HG03097 (cell line): ENCODE results near the gene ADAM19.

Source experiments
- ATAC-seq: cut with Tn5 transposase; IDR thresholded peaks from one replicate; pipeline ENCODE4 v1.9.1; 2021; ENCODE audit not compliant: unreplicated experiment, low FRiP score

Gene ADAM19

GRCh38 chr5:157566902-157567489 is 8.6 kb downstream of the ADAM19 start:
- ATAC-seq: no peak

- ATAC-seq: no peak
Observed at GRCh38 chr5:157563929-157564716, 11.5 kb downstream of the ADAM19 start.

GRCh38 chr5:157563373-157563928 is 12.1 kb downstream of the ADAM19 start:
- no peak for ATAC-seq

- ATAC-seq: no peak
Observed at GRCh38 chr5:157562111-157562581, 13.4 kb downstream of the ADAM19 start.

- ATAC-seq: no peak
Observed at GRCh38 chr5:157561110-157561509, 14.5 kb downstream of the ADAM19 start.

- no peak for ATAC-seq
Observed at GRCh38 chr5:157559301-157559700, 16.3 kb downstream of the ADAM19 start.

GRCh38 chr5:157558681-157559080 is 16.9 kb downstream of the ADAM19 start:
- ATAC-seq: no peak

- ATAC-seq: no peak
Observed at GRCh38 chr5:157558041-157558595, 17.5 kb downstream of the ADAM19 start.

- ATAC-seq: no peak
Observed at GRCh38 chr5:157556615-157557418, 18.8 kb downstream of the ADAM19 start.

- no peak for ATAC-seq
Observed at GRCh38 chr5:157555037-157555640, 20.4 kb downstream of the ADAM19 start.

GRCh38 chr5:157554179-157555036 is 21.2 kb downstream of the ADAM19 start:
- no peak for ATAC-seq

GRCh38 chr5:157552650-157553049 is 22.9 kb downstream of the ADAM19 start:
- no peak for ATAC-seq

GRCh38 chr5:157550663-157551062 is 24.9 kb downstream of the ADAM19 start:
- no peak for ATAC-seq

GRCh38 chr5:157549954-157550549 is 25.5 kb downstream of the ADAM19 start:
- ATAC-seq: no peak

GRCh38 chr5:157549283-157549629 is 26.3 kb downstream of the ADAM19 start:
- no peak for ATAC-seq

- no peak for ATAC-seq
Observed at GRCh38 chr5:157548513-157549282, 26.9 kb downstream of the ADAM19 start.

GRCh38 chr5:157547941-157548512 is 27.5 kb downstream of the ADAM19 start:
- no peak for ATAC-seq
